Vagina (tissue), 2 donors: Measurements from ENCODE around the gene BICDL2. TPM values are rescaled to one million over a fixed set of nuclear protein-coding genes. Genes with fewer than 3 reads are reported as not detected.

Experiments used
- DNase-seq, 2 donors: peaks; one replicate each; pipeline ENCODE4 v3.0.0-alpha.2; 2017; ENCODE audit errors: extremely low spot score in 2 of 2
- H3K27ac ChIP-seq: fragments of 200-600 bp; sonication (generic); one replicate; pipeline ENCODE4 v1.5.1; 2019
- H3K27me3 ChIP-seq: fragments of 200-600 bp; sonication (generic); one replicate; pipeline ENCODE4 v1.5.1; 2019
- H3K36me3 ChIP-seq, 2 donors: fragments of 200-600 bp; sonication (generic); one replicate each; pipeline ENCODE4 v1.5.1; 2017 to 2019
- H3K4me1 ChIP-seq: fragments of 200-600 bp; sonication (generic); one replicate; pipeline ENCODE4 v1.5.1; 2019
- H3K4me3 ChIP-seq, 2 donors: fragments of 200-600 bp; sonication (generic); 1 replicate in 1 of 2; 2 replicates in 1 of 2; pipeline ENCODE4 v1.5.1; 2016 to 2019
- H3K9me3 ChIP-seq: fragments of 200-600 bp; sonication (generic); one replicate; pipeline ENCODE4 v1.5.1; 2019
- POLR2A ChIP-seq, 2 donors: fragments of 450-650 bp; IDR thresholded peaks; one replicate each; pipeline ENCODE4 v1.6.1; 2017; ENCODE audit warnings: antibody characterized with exemption in 2 of 2, mild to moderate bottlenecking in 2 of 2, moderate library complexity in 2 of 2
- POLR2AphosphoS5 ChIP-seq, 2 donors: sonication (generic); formaldehyde crosslinking; IDR thresholded peaks; one replicate each; pipeline ENCODE4 v1.9.0; 2017; ENCODE audit warnings: antibody characterized with exemption in 2 of 2, mild to moderate bottlenecking in 2 of 2, low read depth in 1 of 2; ENCODE audit not compliant: insufficient read depth in 1 of 2
- intact Hi-C: fragments of 100-400 bp; cut with DNase I; formaldehyde crosslinking; loops from one replicate; pipeline ENCODE4 v1.15.1; 2023
- total RNA-seq: library from RNA; depleted of rRNA; stranded (reverse); fragments of >200 nt; gene quantifications from one replicate; pipeline ENCODE4 v1.2.3, GENCODE V29; 2016
- TF ChIP-seq, protein P1 (sequence below), 3 experiments: fragments of 450-650 bp in 2 of 3; fragments of 200-600 bp in 1 of 3; sonication (generic) in 1 of 3; IDR thresholded peaks; one replicate each; pipeline ENCODE4 v1.5.1; 2017 to 2019; ENCODE audit warnings: antibody characterized with exemption in 3 of 3, mild to moderate bottlenecking in 2 of 3, moderate library complexity in 2 of 3

The BICDL2 gene
- total RNA-seq, 1 donor from 2014 or later, result 52.5 TPM

GRCh38 chr16:3035289-3035971, 1.3 kb downstream of the BICDL2 start:
- TF ChIP-seq POLR2A (IDR thresholded peaks at IDR 0.05), result no peak
- Histone ChIP-seq H3K27me3 (peaks cover 15% of the 10 kb centered on the region), H3K4me3 (peak overlapping the region in 1 of 2 donors; percentile 42), H3K4me1 (peaks cover 13% of the 10 kb centered on the region), H3K9me3 (no peaks in the 10 kb centered on the region), H3K27ac (no peak overlapping the region), H3K36me3 (no peaks in the 10 kb centered on the region)
- intact Hi-C loops, result no loop called here
- no peak for DNase-seq

- H3K4me1 ChIP-seq, result peaks cover 34% of the 10 kb centered on the region
- no peak for DNase-seq
- no peak overlapping the region for H3K4me3 ChIP-seq
- H3K27me3 ChIP-seq, result peaks cover 16% of the 10 kb centered on the region
- no peaks in the 10 kb centered on the region for H3K9me3 ChIP-seq
- TF ChIP-seq POLR2AphosphoS5 (IDR thresholded peaks at IDR 0.05; ENCODE audit: insufficient read depth in 1 of 2, low read depth in 1 of 2), result no peak
- TF ChIP-seq, protein P1, sequence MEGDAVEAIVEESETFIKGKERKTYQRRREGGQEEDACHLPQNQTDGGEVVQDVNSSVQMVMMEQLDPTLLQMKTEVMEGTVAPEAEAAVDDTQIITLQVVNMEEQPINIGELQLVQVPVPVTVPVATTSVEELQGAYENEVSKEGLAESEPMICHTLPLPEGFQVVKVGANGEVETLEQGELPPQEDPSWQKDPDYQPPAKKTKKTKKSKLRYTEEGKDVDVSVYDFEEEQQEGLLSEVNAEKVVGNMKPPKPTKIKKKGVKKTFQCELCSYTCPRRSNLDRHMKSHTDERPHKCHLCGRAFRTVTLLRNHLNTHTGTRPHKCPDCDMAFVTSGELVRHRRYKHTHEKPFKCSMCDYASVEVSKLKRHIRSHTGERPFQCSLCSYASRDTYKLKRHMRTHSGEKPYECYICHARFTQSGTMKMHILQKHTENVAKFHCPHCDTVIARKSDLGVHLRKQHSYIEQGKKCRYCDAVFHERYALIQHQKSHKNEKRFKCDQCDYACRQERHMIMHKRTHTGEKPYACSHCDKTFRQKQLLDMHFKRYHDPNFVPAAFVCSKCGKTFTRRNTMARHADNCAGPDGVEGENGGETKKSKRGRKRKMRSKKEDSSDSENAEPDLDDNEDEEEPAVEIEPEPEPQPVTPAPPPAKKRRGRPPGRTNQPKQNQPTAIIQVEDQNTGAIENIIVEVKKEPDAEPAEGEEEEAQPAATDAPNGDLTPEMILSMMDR (IDR thresholded peaks at IDR 0.05), result no peak
- TF ChIP-seq POLR2A (IDR thresholded peaks at IDR 0.05), result no peak
- no peaks in the 10 kb centered on the region for H3K36me3 ChIP-seq
- intact Hi-C loops, result no loop called here
- H3K27ac ChIP-seq, result no peak overlapping the region
Measured at GRCh38 chr16:3032624-3033023, 4.1 kb downstream of the BICDL2 start.

DNA sequence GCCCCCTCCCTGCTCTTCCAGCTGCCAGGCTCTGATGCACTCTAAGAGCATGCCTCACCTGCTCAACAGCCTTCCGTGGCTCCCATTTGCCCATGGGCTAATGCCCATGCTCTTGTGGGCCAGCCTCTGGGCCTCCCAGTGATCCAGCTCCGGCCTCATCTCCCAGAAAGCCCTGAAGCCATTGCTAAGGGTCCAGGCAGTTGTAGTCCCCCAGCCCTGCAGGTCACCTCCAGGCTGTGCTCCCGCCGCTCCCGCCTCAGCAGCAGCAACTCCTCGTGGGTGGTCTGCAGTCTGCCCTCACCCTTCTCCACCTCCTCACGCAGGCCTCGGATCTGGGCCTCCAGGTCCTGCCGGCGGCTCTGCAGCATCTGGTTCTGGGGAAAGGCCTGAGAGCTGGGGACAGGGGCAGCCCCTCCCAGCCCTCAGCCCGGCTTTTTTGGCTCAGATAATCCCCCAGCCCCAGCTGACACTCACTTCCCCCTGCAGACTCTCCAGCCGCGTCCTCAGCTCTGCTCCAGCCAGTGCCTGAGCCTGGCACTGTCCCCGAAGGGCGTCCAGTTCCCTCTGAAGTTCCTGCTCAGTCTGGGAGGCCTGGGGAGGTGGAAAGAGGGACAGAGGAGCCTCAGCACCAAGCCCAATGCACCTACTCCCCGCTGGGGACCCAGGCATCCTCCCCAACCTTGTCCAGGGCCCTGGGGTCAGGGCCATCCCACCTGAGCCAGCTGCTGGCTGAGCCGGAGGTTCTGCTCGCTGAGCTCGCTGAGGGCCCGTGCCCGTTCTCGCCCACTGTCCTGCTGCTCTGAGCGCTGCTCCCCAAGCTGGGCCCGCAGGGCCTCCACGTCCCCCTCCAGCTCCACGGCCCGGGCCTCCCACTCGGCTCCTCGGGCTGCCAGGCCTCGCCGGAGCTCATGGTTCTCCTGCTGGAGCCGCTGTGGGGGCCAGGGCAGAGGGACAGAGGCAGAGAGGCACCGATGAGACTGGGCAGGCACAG, 6.2 kb downstream of the BICDL2 start:
- H3K27ac ChIP-seq, result no peak overlapping the region
- TF ChIP-seq POLR2AphosphoS5 (IDR thresholded peaks at IDR 0.05; ENCODE audit: insufficient read depth in 1 of 2, low read depth in 1 of 2), result no peak
- TF ChIP-seq POLR2A (IDR thresholded peaks at IDR 0.05), result no peak
- TF ChIP-seq, protein P1 (IDR thresholded peaks at IDR 0.05), result no peak
- intact Hi-C loops, result no loop called here
- H3K27me3 ChIP-seq, result peaks cover 6% of the 10 kb centered on the region
- H3K4me1 ChIP-seq, result peaks cover 21% of the 10 kb centered on the region
- H3K4me3 ChIP-seq, result no peak overlapping the region
- no peaks in the 10 kb centered on the region for H3K9me3 ChIP-seq
- no peak for DNase-seq
- peaks cover 0 to 3% of the 10 kb centered on the region in 2 donors for H3K36me3 ChIP-seq

DNA sequence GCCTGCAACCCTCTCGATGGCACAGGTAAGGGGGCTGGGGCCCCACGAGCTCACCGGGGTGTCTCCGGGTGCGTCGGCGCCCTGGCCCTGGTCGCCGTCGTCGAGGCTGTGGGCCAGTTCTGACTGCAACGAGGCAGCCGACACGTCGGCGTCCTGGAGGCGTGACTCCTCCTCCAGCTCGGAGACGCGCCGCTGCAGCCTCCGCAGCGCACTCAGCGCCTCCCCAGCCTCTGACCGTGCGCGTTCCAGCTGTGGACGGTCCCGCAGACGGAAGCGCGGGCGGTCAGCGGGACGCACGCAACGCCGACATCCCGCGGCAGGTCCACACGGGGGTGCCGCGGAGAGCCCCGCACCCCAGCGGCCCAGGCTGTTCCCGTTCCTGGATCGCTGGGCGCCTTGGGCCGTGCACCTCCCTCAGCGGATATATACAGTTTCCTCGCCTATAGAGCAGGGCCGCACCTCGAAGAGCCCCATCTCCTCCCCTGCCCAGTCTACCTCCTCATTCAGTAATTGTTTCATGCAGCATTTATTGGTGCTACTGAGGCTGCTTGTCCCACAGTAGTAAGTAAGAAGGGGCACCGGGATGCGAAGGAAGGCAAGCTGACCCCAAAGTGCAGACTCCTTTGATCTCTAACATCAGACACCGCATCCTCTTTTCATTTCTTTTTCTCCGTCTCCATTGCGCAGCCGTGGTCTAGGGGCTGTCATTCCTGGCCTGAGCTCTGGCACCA, 7.1 kb downstream of the BICDL2 start:
- Histone ChIP-seq H3K4me3 (no peak overlapping the region), H3K27me3 (peaks cover 6% of the 10 kb centered on the region), H3K4me1 (peaks cover 30% of the 10 kb centered on the region), H3K27ac (no peak overlapping the region), H3K36me3 (peaks cover 0 to 3% of the 10 kb centered on the region in 2 donors), H3K9me3 (no peaks in the 10 kb centered on the region)
- DNase-seq, result no peak
- intact Hi-C loops, result no loop called here
- TF ChIP-seq, protein P1 (IDR thresholded peaks at IDR 0.05), result no peak
- TF ChIP-seq POLR2A (IDR thresholded peaks at IDR 0.05), result no peak
- TF ChIP-seq POLR2AphosphoS5 (IDR thresholded peaks at IDR 0.05; ENCODE audit: insufficient read depth in 1 of 2, low read depth in 1 of 2), result no peak

- Histone ChIP-seq H3K27ac (no peak overlapping the region), H3K27me3 (peaks cover 6% of the 10 kb centered on the region), H3K4me1 (peaks cover 33% of the 10 kb centered on the region), H3K4me3 (no peak overlapping the region), H3K36me3 (peaks cover 0 to 3% of the 10 kb centered on the region in 2 donors), H3K9me3 (no peaks in the 10 kb centered on the region)
- intact Hi-C loops, result no loop called here
- no peak for TF ChIP-seq POLR2A (IDR thresholded peaks at IDR 0.05)
- no peak for TF ChIP-seq POLR2AphosphoS5 (IDR thresholded peaks at IDR 0.05; ENCODE audit: insufficient read depth in 1 of 2, low read depth in 1 of 2)
- TF ChIP-seq, protein P1 (IDR thresholded peaks at IDR 0.05), result no peak
- DNase-seq, result no peak
Measured at GRCh38 chr16:3028716-3029319, 7.9 kb downstream of the BICDL2 start.
